SK-N-SH treated with all-trans-retinoic acid at 6 μM for 48 hours (cell line): Measurements from ENCODE around the gene TUBA1C.
"Not testable (repeated sequence)": the region's sequence is repeated elsewhere in the genome, so short reads cannot be mapped to it uniquely, and the experiment has no call there.

Experiments used
- CREB5 ChIP-seq: fragments of 250-450 bp; sonication (Bioruptor Pico); IDR thresholded peaks from 2 replicates; pipeline ENCODE4 v1.5.1; 2020; ENCODE audit warnings: low read depth, mild to moderate bottlenecking, moderate library complexity
- CSRNP3 ChIP-seq: fragments of 250-450 bp; sonication (Bioruptor Pico); IDR thresholded peaks from 2 replicates; pipeline ENCODE4 v1.5.1; 2021; ENCODE audit warnings: mild to moderate bottlenecking, moderate library complexity
- ESRRG ChIP-seq: fragments of 250-450 bp; sonication (Bioruptor Pico); IDR thresholded peaks from 2 replicates; pipeline ENCODE4 v1.6.1; 2021; ENCODE audit warnings: mild to moderate bottlenecking
- GLIS3 ChIP-seq: fragments of 250-450 bp; sonication (Bioruptor Pico); IDR thresholded peaks from 2 replicates; pipeline ENCODE4 v1.5.0; 2020; ENCODE audit warnings: mild to moderate bottlenecking, moderate library complexity
- PPARA ChIP-seq: fragments of 250-450 bp; sonication (Bioruptor Pico); IDR thresholded peaks from 2 replicates; pipeline ENCODE4 v1.5.0; 2020; ENCODE audit warnings: mild to moderate bottlenecking, borderline replicate concordance
- ZC3H10 ChIP-seq: fragments of 250-450 bp; sonication (Bioruptor Pico); IDR thresholded peaks from 2 replicates; pipeline ENCODE4 v1.5.1; 2021; ENCODE audit warnings: mild to moderate bottlenecking, moderate library complexity
- ZFP3 ChIP-seq: fragments of 250-450 bp; sonication (Bioruptor Pico); IDR thresholded peaks from 2 replicates; pipeline ENCODE4 v1.5.0; 2020; ENCODE audit warnings: mild to moderate bottlenecking, moderate library complexity
- ZNF565 ChIP-seq: fragments of 450-650 bp; formaldehyde crosslinking; conservative IDR thresholded peaks from 2 replicates; pipeline ENCODE4 v1.5.0; 2020; ENCODE audit warnings: low read depth, mild to moderate bottlenecking, moderate library complexity
- ZNF70 ChIP-seq: fragments of 450-650 bp; formaldehyde crosslinking; IDR thresholded peaks from 2 replicates; pipeline ENCODE4 v1.5.0; 2020; ENCODE audit warnings: mild to moderate bottlenecking, moderate library complexity
- ZNF8 ChIP-seq: fragments of 450-650 bp; formaldehyde crosslinking; IDR thresholded peaks from 2 replicates; pipeline ENCODE4 v1.5.0; 2020; ENCODE audit warnings: mild to moderate bottlenecking, moderate library complexity

- not testable (repeated sequence) for TF ChIP-seq ESRRG (CRISPR knock-in tag); ZNF565 (CRISPR knock-in tag); ZNF70 (CRISPR knock-in tag); GLIS3 (CRISPR knock-in tag); CREB5; ZC3H10; ZFP3 (CRISPR knock-in tag); ZNF8 (CRISPR knock-in tag); CSRNP3 (CRISPR knock-in tag); PPARA
Observed at GRCh38 chr12:49310451-49311000, 45.6 kb downstream of the TUBA1C start.
